GM12892 (cell line): ENCODE data around the gene ABHD2.
"Not testable (repeated sequence)": the region's sequence is repeated elsewhere in the genome, so short reads cannot be mapped to it uniquely, and the experiment has no call there.

ENCODE experiments used
- DNase-seq: peaks from one replicate; pipeline ENCODE4 v3.0.0; 2011; ENCODE audit not compliant: insufficient read length
- FAIRE-seq: peaks from 2 replicates; lab custom pipeline; 2011; peaks lifted over from hg19 to GRCh38; lab: Jason Lieb, UNC
- POLR2A ChIP-seq: IDR thresholded peaks from 2 replicates; pipeline ENCODE4 v1.6.1; 2011; ENCODE audit warnings: low read depth, low read length, control low read depth
- POLR2AphosphoS5 ChIP-seq: IDR thresholded peaks from 2 replicates; pipeline ENCODE4 v1.6.1; 2011; ENCODE audit warnings: low read depth, low read length, control low read depth
- TAF1 ChIP-seq: IDR thresholded peaks from 2 replicates; pipeline ENCODE4 v1.6.1; 2011; ENCODE audit warnings: low read depth, mild to moderate bottlenecking, control low read depth, low read length, borderline replicate concordance

ABHD2 gene

GRCh38 chr15:89139613-89140499, 51.6 kb downstream of the ABHD2 start:
- DNase-seq, result no peak
- no peak for FAIRE-seq
- TF ChIP-seq TAF1 (no peak), POLR2A (no peak), POLR2AphosphoS5 (no peak)

- FAIRE-seq, result no peak
- TF ChIP-seq TAF1, result no peak
- TF ChIP-seq POLR2A, result no peak
- TF ChIP-seq POLR2AphosphoS5, result no peak
These were observed 52.3 kb downstream of the ABHD2 start for GRCh38 chr15:89140595-89140994.

GRCh38 chr15:89141159-89141558, 52.9 kb downstream of the ABHD2 start:
- not testable (repeated sequence) for FAIRE-seq, DNase-seq

More at GRCh38 chr15:89140595-89140994, 52.3 kb downstream of the ABHD2 start:
- DNase-seq, result no peak

GRCh38 chr15:89141885-89142284, 53.6 kb downstream of the ABHD2 start:
- FAIRE-seq (no peak), DNase-seq (no peak)
- no peak for TF ChIP-seq POLR2AphosphoS5
- no peak for TF ChIP-seq TAF1
- no peak for TF ChIP-seq POLR2A

- no peak for TF ChIP-seq POLR2AphosphoS5
- no peak for TF ChIP-seq POLR2A
- no peak for TF ChIP-seq TAF1
- FAIRE-seq (no peak), DNase-seq (no peak)
These were observed 54.2 kb downstream of the ABHD2 start for GRCh38 chr15:89142423-89142822.

- no peak for DNase-seq
- FAIRE-seq, result peak; percentile 40
- TF ChIP-seq TAF1 (no peak), POLR2AphosphoS5 (no peak), POLR2A (no peak)
These were observed 55.4 kb downstream of the ABHD2 start for GRCh38 chr15:89143503-89144162.

GRCh38 chr15:89144491-89144890, 56.2 kb downstream of the ABHD2 start:
- TF ChIP-seq POLR2AphosphoS5 (no peak), TAF1 (no peak), POLR2A (no peak)
- DNase-seq, result no peak
- no peak for FAIRE-seq

GRCh38 chr15:89146366-89146765, 58.1 kb downstream of the ABHD2 start:
- TF ChIP-seq POLR2A (no peak), POLR2AphosphoS5 (no peak), TAF1 (no peak)
- no peak for FAIRE-seq
- no peak for DNase-seq

GRCh38 chr15:89148126-89148525, 59.9 kb downstream of the ABHD2 start:
- no peak for TF ChIP-seq POLR2A
- no peak for TF ChIP-seq TAF1
- TF ChIP-seq POLR2AphosphoS5, result no peak
- FAIRE-seq, result no peak

GRCh38 chr15:89149501-89150101, 61.3 kb downstream of the ABHD2 start:
- FAIRE-seq (no peak), DNase-seq (no peak)
- no peak for TF ChIP-seq POLR2A
- no peak for TF ChIP-seq TAF1
- no peak for TF ChIP-seq POLR2AphosphoS5

More at GRCh38 chr15:89148126-89148525, 59.9 kb downstream of the ABHD2 start:
- DNase-seq, result no peak

- no peak for FAIRE-seq
- DNase-seq, result no peak
- TF ChIP-seq POLR2AphosphoS5 (no peak), POLR2A (no peak), TAF1 (no peak)
These were observed 62.0 kb downstream of the ABHD2 start for GRCh38 chr15:89150287-89150686.

- TF ChIP-seq POLR2A, result no peak
- no peak for TF ChIP-seq POLR2AphosphoS5
- TF ChIP-seq TAF1, result no peak
- DNase-seq (no peak), FAIRE-seq (no peak)
These were observed 62.8 kb downstream of the ABHD2 start for GRCh38 chr15:89150762-89151664.
